PC-3 (cell line): ENCODE measurements around the gene TMEM131L. TPM values are rescaled to one million over a fixed set of nuclear protein-coding genes. Genes with fewer than 3 reads are reported as not detected.

Experiments
- ATAC-seq: fragments of 200-7000 bp; cut with Tn5 transposase; 2 replicates; pipeline ENCODE4 v1.9.1; 2020; ENCODE audit warnings: mild to moderate bottlenecking, moderate library complexity
- BruUV-seq: library from RNA; stranded (reverse); fragments of 400-500 nt; replicated peaks from 2 replicates; lab custom pipeline; 2021; lab: Mats Ljungman, UMichigan
- CTCF ChIA-PET: fragments of 300-600 bp; sonication (Branson Sonifier 250); formaldehyde crosslinking; loops from one replicate; lab custom pipeline; 2022; ENCODE audit warnings: antibody characterized with exemption; lab: Charles Lee
- POLR2A ChIA-PET: fragments of 300-600 bp; sonication (Branson Sonifier 250); formaldehyde crosslinking; loops from one replicate; lab custom pipeline; 2022; ENCODE audit warnings: antibody characterized with exemption; ENCODE audit not compliant: unreplicated experiment; lab: Charles Lee
- DNase-seq: peaks from one replicate; pipeline ENCODE4 v3.0.0-alpha.2; 2015
- H2AFZ ChIP-seq: fragments of 300-600 bp; sonication (generic); 2 replicates; pipeline ENCODE4 v1.6.0; 2016; ENCODE audit warnings: antibody characterized with exemption, low read length
- H3F3A ChIP-seq: fragments of 300-600 bp; sonication (generic); one replicate; pipeline ENCODE4 v1.6.0; 2017; ENCODE audit warnings: antibody characterized with exemption, low read length, control low read depth, mild to moderate bottlenecking; ENCODE audit not compliant: unreplicated experiment
- H3K27ac ChIP-seq: fragments of 300-600 bp; sonication (generic); 2 replicates; pipeline ENCODE4 v1.5.1; 2016; ENCODE audit warnings: mild to moderate bottlenecking, low read length
- H3K27me3 ChIP-seq: fragments of 300-600 bp; sonication (generic); 2 replicates; pipeline ENCODE4 v1.6.1; 2016; ENCODE audit warnings: low read length, mixed read lengths
- H3K36me3 ChIP-seq: fragments of 300-600 bp; sonication (generic); 2 replicates; pipeline ENCODE4 v1.6.1; 2016; ENCODE audit warnings: low read depth, mixed run types, low read length, mixed read lengths
- H3K4me1 ChIP-seq: fragments of 300-600 bp; sonication (generic); 2 replicates; pipeline ENCODE4 v1.5.1; 2016; ENCODE audit warnings: low read length; ENCODE audit not compliant: insufficient read depth
- H3K4me2 ChIP-seq: fragments of 300-600 bp; sonication (generic); 2 replicates; pipeline ENCODE4 v1.6.0; 2016; ENCODE audit warnings: low read length
- H3K4me3 ChIP-seq: fragments of 300-600 bp; sonication (generic); 2 replicates; pipeline ENCODE4 v1.5.1; 2016; ENCODE audit warnings: mild to moderate bottlenecking, low read length, mixed read lengths
- H3K79me2 ChIP-seq: fragments of 300-600 bp; sonication (generic); 2 replicates; pipeline ENCODE4 v1.6.1; 2017; ENCODE audit warnings: low read length, mixed read lengths
- H3K9ac ChIP-seq: fragments of 300-600 bp; sonication (generic); 2 replicates; pipeline ENCODE4 v1.6.0; 2016; ENCODE audit warnings: mild to moderate bottlenecking, low read length
- H3K9me2 ChIP-seq: fragments of 300-600 bp; sonication (generic); replicated peaks from 2 replicates; pipeline ENCODE4 v1.6.1; 2016; ENCODE audit warnings: mixed run types, low read length, mixed read lengths
- H3K9me3 ChIP-seq: fragments of 300-600 bp; sonication (generic); 2 replicates; pipeline ENCODE4 v1.6.1; 2016; ENCODE audit warnings: low read length, mixed read lengths
- H4K20me1 ChIP-seq: fragments of 300-600 bp; sonication (generic); 2 replicates; pipeline ENCODE4 v1.6.1; 2016; ENCODE audit warnings: low read length, mixed read lengths
- CTCF ChIP-seq: fragments of 300-600 bp; sonication (generic); conservative IDR thresholded peaks from 2 replicates; pipeline ENCODE4 v1.5.1; 2017; ENCODE audit warnings: antibody characterized with exemption, low read depth, mild to moderate bottlenecking, low read length
- EZH2 ChIP-seq: fragments of 300-600 bp; sonication (generic); IDR thresholded peaks from one replicate; pipeline ENCODE4 v1.6.1; 2017; ENCODE audit warnings: antibody characterized with exemption, mild to moderate bottlenecking, low read length; ENCODE audit not compliant: unreplicated experiment
- EZH2phosphoT487 ChIP-seq: fragments of 300-600 bp; sonication (generic); IDR thresholded peaks from 2 replicates; pipeline ENCODE4 v1.6.1; 2018; ENCODE audit warnings: mild to moderate bottlenecking, antibody characterized with exemption, low read length, borderline replicate concordance
- intact Hi-C: fragments of 100-400 bp; cut with micrococcal nuclease; formaldehyde crosslinking; loops from 2 replicates; pipeline ENCODE4 v1.9.0; 2023
- total RNA-seq: library from RNA; depleted of rRNA; stranded (reverse); fragments of >200 nt; gene quantifications from 2 replicates; pipeline ENCODE4 v1.2.3, GENCODE V29; 2014

The TMEM131L gene
- total RNA-seq, 1 experiment from 2014 or later: 7.7 TPM

GRCh38 chr4:153576443-153576774 lies 110.2 kb downstream of the TMEM131L start:
- H3K4me1 ChIP-seq: peaks cover 5% of the 10 kb centered on the region; the same call in 1 of the 2 replicates
- ChIA-PET CTCF (interaction anchor here (0.7 kb wide), 1 partner anchor 724 kb away, joined by 5 read pairs; no protein-coding TSS in a partner anchor), POLR2A (interaction anchor here (0.6 kb wide), 1 partner anchor 250 kb away, joined by 10 read pairs; no protein-coding TSS in a partner anchor)
- H3K9me3 ChIP-seq: no peaks in the 10 kb centered on the region
- no peak overlapping the region for H3K9ac ChIP-seq
- no peaks in the 10 kb centered on the region for H3K79me2 ChIP-seq
- no peak overlapping the region for H3K4me3 ChIP-seq
- no peak for DNase-seq
- BruUV-seq: no TSS peak
- H3K9me2 ChIP-seq: no peaks in the 10 kb centered on the region
- H2AFZ ChIP-seq: no peak overlapping the region
- no peak for ATAC-seq
- H3K27me3 ChIP-seq: no peaks in the 10 kb centered on the region
- H3K4me2 ChIP-seq: no peak overlapping the region
- TF ChIP-seq EZH2phosphoT487 (no peak), EZH2 (no peak)
- intact Hi-C loops: loop anchor here (1.0 to 5.0 kb wide), 3 partner anchors 66 to 433 kb away; no protein-coding TSS in a partner anchor
- H3K27ac ChIP-seq: no peak overlapping the region
- no peaks in the 10 kb centered on the region for H3F3A ChIP-seq
- no peaks in the 10 kb centered on the region for H3K36me3 ChIP-seq
- H4K20me1 ChIP-seq: no peaks in the 10 kb centered on the region

- ChIA-PET CTCF (no interaction called here), POLR2A (no interaction called here)
- no peak overlapping the region for H3K27ac ChIP-seq
- DNase-seq: no peak
- no peaks in the 10 kb centered on the region for H4K20me1 ChIP-seq
- no peaks in the 10 kb centered on the region for H3K36me3 ChIP-seq
- H3K4me1 ChIP-seq: peaks cover 5% of the 10 kb centered on the region; the same call in 1 of the 2 replicates
- BruUV-seq: no TSS peak
- H3K9me3 ChIP-seq: no peaks in the 10 kb centered on the region
- H3K4me3 ChIP-seq: no peak overlapping the region
- ATAC-seq: no peak
- no peak overlapping the region for H3K4me2 ChIP-seq
- H3K9ac ChIP-seq: no peak overlapping the region
- H3F3A ChIP-seq: no peaks in the 10 kb centered on the region
- H3K27me3 ChIP-seq: no peaks in the 10 kb centered on the region
- TF ChIP-seq CTCF (no peak), EZH2 (no peak), EZH2phosphoT487 (no peak)
- H3K9me2 ChIP-seq: no peaks in the 10 kb centered on the region
- no peaks in the 10 kb centered on the region for H3K79me2 ChIP-seq
- intact Hi-C loops: loop anchor here (5.0 kb wide), 2 partner anchors 65 to 175 kb away; no protein-coding TSS in a partner anchor
- H2AFZ ChIP-seq: no peak overlapping the region
These were observed 110.9 kb downstream of the TMEM131L start for GRCh38 chr4:153577053-153577452.

- Histone ChIP-seq H3K27ac (no peak overlapping the region), H3K9me2 (no peaks in the 10 kb centered on the region), H3K4me2 (no peak overlapping the region), H3K79me2 (no peaks in the 10 kb centered on the region), H3K9ac (no peak overlapping the region), H3F3A (no peaks in the 10 kb centered on the region), H2AFZ (no peak overlapping the region), H3K27me3 (no peaks in the 10 kb centered on the region), H3K4me1 (no peaks in the 10 kb centered on the region), H3K9me3 (no peaks in the 10 kb centered on the region), H3K4me3 (no peak overlapping the region), H4K20me1 (no peaks in the 10 kb centered on the region), H3K36me3 (no peaks in the 10 kb centered on the region)
- DNase-seq (no peak), ATAC-seq (no peak)
- intact Hi-C loops: loop anchor here (5.0 kb wide), 2 partner anchors 63 to 173 kb away; no protein-coding TSS in a partner anchor
- TF ChIP-seq EZH2: no peak
- TF ChIP-seq EZH2phosphoT487: no peak
- no peak for TF ChIP-seq CTCF
- no TSS peak for BruUV-seq
- POLR2A ChIA-PET: no interaction called here
- CTCF ChIA-PET: no interaction called here
These were observed 113.2 kb downstream of the TMEM131L start for GRCh38 chr4:153579410-153579809.
